A549 (cell line): ENCODE measurements around the gene LMAN1. TPM values are rescaled to one million over a fixed set of nuclear protein-coding genes. Genes with fewer than 3 reads are reported as not detected.

Source experiments
- ATAC-seq, 2 experiments: fragments of 200-7000 bp in 1 of 2; fragments of >200 bp in 1 of 2; cut with Nextera tagmentation in 1 of 2; cut with Tn5 transposase in 1 of 2; 3 replicates each; pipeline versions ENCODE4 v1.8.0 to v1.9.1; 2018 to 2020; ENCODE audit warnings: mild to moderate bottlenecking in 1 of 2, moderate library complexity in 1 of 2
- CTCF ChIA-PET: fragments of 300-600 bp; sonication (Branson Sonifier 250); formaldehyde crosslinking; extraction: SDS; loops from one replicate; lab custom pipeline; 2021; ENCODE audit warnings: antibody characterized with exemption, inconsistent platforms; lab: Yijun Ruan, JAX
- POLR2A ChIA-PET: fragments of 350-600 bp; formaldehyde crosslinking; extraction: SDS; loops from one replicate; lab custom pipeline; 2021; ENCODE audit warnings: antibody characterized with exemption, inconsistent platforms; lab: Yijun Ruan, JAX
- DNase-seq, 2 experiments: peaks; one replicate each; pipeline versions ENCODE4 v3.0.0 to v3.0.0-alpha.2; 2011 to 2016; ENCODE audit warnings: low read depth in 1 of 2, low spot score in 1 of 2
- FAIRE-seq: peaks from 2 replicates; lab custom pipeline; 2011; peaks lifted over from hg19 to GRCh38; lab: Jason Lieb, UNC
- H3K27ac ChIP-seq, 2 experiments: fragments of >200 bp; sonication (Bioruptor Twin); formaldehyde crosslinking; 3 replicates each; pipeline ENCODE4 v1.5.1; 2016 to 2017
- H3K4me1 ChIP-seq: fragments of >200 bp; sonication (Bioruptor Twin); formaldehyde crosslinking; 3 replicates; pipeline ENCODE4 v1.6.1; 2016
- H3K4me2 ChIP-seq: fragments of >200 bp; sonication (Bioruptor Twin); formaldehyde crosslinking; 3 replicates; pipeline ENCODE4 v1.6.1; 2016
- H3K4me3 ChIP-seq: fragments of >200 bp; sonication (Bioruptor Twin); formaldehyde crosslinking; 3 replicates; pipeline ENCODE4 v1.5.1; 2016
- H3K9me3 ChIP-seq: fragments of >200 bp; sonication (Bioruptor Twin); formaldehyde crosslinking; 3 replicates; pipeline ENCODE4 v1.6.1; 2016
- BHLHE40 ChIP-seq: IDR thresholded peaks from 2 replicates; pipeline ENCODE4 v1.6.1; 2012; ENCODE audit warnings: low read depth, low read length, inconsistent platforms
- CBX2 ChIP-seq: fragments of 200-600 bp; sonication (generic); IDR thresholded peaks from 2 replicates; pipeline ENCODE4 v1.6.1; 2016; ENCODE audit warnings: low read depth, mild to moderate bottlenecking, borderline replicate concordance
- CEBPB ChIP-seq, 2 experiments: fragments of >200 bp in 1 of 2; sonication (Bioruptor Twin) in 1 of 2; formaldehyde crosslinking in 1 of 2; IDR thresholded peaks; 2 replicates each; pipeline ENCODE4 v1.6.1; 2012 to 2016
- CHD4 ChIP-seq: fragments of 200-600 bp; sonication (generic); IDR thresholded peaks from 2 replicates; pipeline ENCODE4 v1.6.1; 2016; ENCODE audit warnings: antibody characterized with exemption, mild to moderate bottlenecking, borderline replicate concordance
- EHF ChIP-seq: fragments of 250-450 bp; sonication (Bioruptor Pico); IDR thresholded peaks from 2 replicates; pipeline ENCODE4 v1.5.0; 2020; ENCODE audit warnings: mild to moderate bottlenecking
- EHMT2 ChIP-seq: fragments of 200-600 bp; sonication (generic); IDR thresholded peaks from 2 replicates; pipeline ENCODE4 v1.6.1; 2016; ENCODE audit warnings: antibody characterized with exemption, low read depth, mild to moderate bottlenecking, moderate library complexity
- ESRRA ChIP-seq: fragments of 150-350 bp; IDR thresholded peaks from 2 replicates; pipeline ENCODE4 v1.6.1; 2014; ENCODE audit warnings: mild to moderate bottlenecking, low read length, borderline replicate concordance
- FOSB ChIP-seq: fragments of 250-450 bp; sonication (Bioruptor Pico); IDR thresholded peaks from 2 replicates; pipeline ENCODE4 v1.5.0; 2020; ENCODE audit warnings: mild to moderate bottlenecking, moderate library complexity
- GATA3 ChIP-seq: IDR thresholded peaks from 2 replicates; pipeline ENCODE4 v1.6.1; 2012; ENCODE audit warnings: borderline replicate concordance
- HDAC2 ChIP-seq: fragments of 200-600 bp; sonication (generic); IDR thresholded peaks from 2 replicates; pipeline ENCODE4 v1.6.1; 2016
- HOXA7 ChIP-seq: fragments of 250-450 bp; sonication (Bioruptor Pico); IDR thresholded peaks from 2 replicates; pipeline ENCODE4 v1.5.0; 2020; ENCODE audit warnings: mild to moderate bottlenecking, moderate library complexity
- HOXB13 ChIP-seq: fragments of 250-450 bp; sonication (Bioruptor Pico); IDR thresholded peaks from 2 replicates; pipeline ENCODE4 v1.5.0; 2020; ENCODE audit warnings: low read depth, mild to moderate bottlenecking, moderate library complexity
- JUNB ChIP-seq: fragments of >200 bp; sonication (Bioruptor Twin); formaldehyde crosslinking; IDR thresholded peaks from 2 replicates; pipeline ENCODE4 v1.6.1; 2016
- KDM1A ChIP-seq: fragments of 200-600 bp; sonication (generic); IDR thresholded peaks from 2 replicates; pipeline ENCODE4 v1.6.1; 2016; ENCODE audit warnings: low read depth, mild to moderate bottlenecking
- KDM5A ChIP-seq: fragments of 200-600 bp; sonication (generic); IDR thresholded peaks from 2 replicates; pipeline ENCODE4 v1.6.1; 2016; ENCODE audit warnings: antibody characterized with exemption, mild to moderate bottlenecking
- MAFK ChIP-seq: fragments of 450-650 bp; IDR thresholded peaks from 2 replicates; pipeline ENCODE4 v1.6.1; 2014; ENCODE audit not compliant: partially characterized antibody
- MAZ ChIP-seq: fragments of 150-350 bp; IDR thresholded peaks from 2 replicates; pipeline ENCODE4 v1.6.1; 2014; ENCODE audit warnings: antibody characterized with exemption, low read depth, low read length, borderline replicate concordance
- MYC ChIP-seq: IDR thresholded peaks from 2 replicates; pipeline ENCODE4 v1.6.1; 2012; ENCODE audit warnings: mild to moderate bottlenecking, inconsistent platforms, low read length, improper control_type of control experiment, borderline replicate concordance
- NR3C1 ChIP-seq: fragments of >200 bp; sonication (Bioruptor Twin); formaldehyde crosslinking; IDR thresholded peaks from 3 replicates; pipeline ENCODE4 v1.6.1; 2017
- PHF8 ChIP-seq: fragments of 200-600 bp; sonication (generic); IDR thresholded peaks from 2 replicates; pipeline ENCODE4 v1.6.1; 2016; ENCODE audit warnings: low read depth, mild to moderate bottlenecking, antibody characterized with exemption, moderate library complexity, borderline replicate concordance
- POLR2A ChIP-seq: IDR thresholded peaks from 2 replicates; pipeline ENCODE4 v1.6.1; 2012; ENCODE audit warnings: mild to moderate bottlenecking, low read length
- RAD21 ChIP-seq, 2 experiments: fragments of >200 bp in 1 of 2; sonication (Bioruptor Twin) in 1 of 2; formaldehyde crosslinking in 1 of 2; IDR thresholded peaks in 1 of 2; conservative IDR thresholded peaks in 1 of 2; 2 replicates in 1 of 2; 3 replicates in 1 of 2; pipeline ENCODE4 v1.6.1; 2012 to 2018; ENCODE audit warnings: inconsistent platforms in 1 of 2
- RARB ChIP-seq: fragments of 250-450 bp; sonication (Bioruptor Pico); IDR thresholded peaks from 2 replicates; pipeline ENCODE4 v1.8.0; 2021; ENCODE audit warnings: mild to moderate bottlenecking, moderate library complexity
- RCOR1 ChIP-seq: fragments of 150-350 bp; IDR thresholded peaks from 2 replicates; pipeline ENCODE4 v1.6.1; 2014; ENCODE audit warnings: antibody characterized with exemption, low read length, low read depth
- RFX5 ChIP-seq: fragments of 450-650 bp; IDR thresholded peaks from 2 replicates; pipeline ENCODE4 v1.7.1; 2014; ENCODE audit warnings: antibody characterized with exemption, mild to moderate bottlenecking, moderate library complexity
- ZFP36 ChIP-seq: fragments of 450-650 bp; IDR thresholded peaks from 2 replicates; pipeline ENCODE4 v1.6.1; 2014; ENCODE audit warnings: borderline replicate concordance; ENCODE audit not compliant: partially characterized antibody
- whole genome bisulfite sequencing: methylation state at CpG from one replicate; pipeline ENCODE4 v1.1.6; 2017; ENCODE audit errors: missing lambda C conversion rate; 5-methylcytosine and 5-hydroxymethylcytosine counted together
- polyA minus RNA-seq: library from RNA; depleted of rRNA, polyadenylated mRNA; stranded (reverse); fragments of >200 nt; gene quantifications from 2 replicates; pipeline ENCODE4 v1.2.3, GENCODE V29; 2011; rRNA and poly(A)+ RNA removed
- polyA plus RNA-seq, 4 experiments: library from polyadenylated mRNA; depleted of rRNA in 3 of 4; stranded (reverse); fragments of >200 nt; fragmentation: RNase III in 1 of 4; extraction: RNeasy Plus Mini Kit Qiagen cat#74134 plus additional on column Dnase treatment in 1 of 4; gene quantifications; 2 replicates in 3 of 4; 3 replicates in 1 of 4; pipeline ENCODE4 v1.2.3, GENCODE V29; 2011 to 2017
- TF ChIP-seq, protein P1 (sequence below): IDR thresholded peaks from 2 replicates; pipeline ENCODE4 v1.6.1; 2012; ENCODE audit warnings: low read depth, borderline replicate concordance
- TF ChIP-seq, protein P2 (sequence below): IDR thresholded peaks from 2 replicates; pipeline ENCODE4 v1.6.1; 2012
- TF ChIP-seq, protein P3 (sequence below): fragments of 250-450 bp; sonication (Bioruptor Pico); IDR thresholded peaks from 2 replicates; pipeline ENCODE4 v1.5.0; 2021; ENCODE audit warnings: mild to moderate bottlenecking, moderate library complexity, borderline replicate concordance
- TF ChIP-seq, protein P4 (sequence below): fragments of 200-600 bp; sonication (generic); IDR thresholded peaks from 2 replicates; pipeline ENCODE4 v1.6.1; 2016; ENCODE audit warnings: antibody characterized with exemption, mild to moderate bottlenecking, moderate library complexity
- TF ChIP-seq, protein P5 (sequence below): fragments of >200 bp; sonication (Bioruptor Twin); formaldehyde crosslinking; IDR thresholded peaks from 2 replicates; pipeline ENCODE4 v1.6.1; 2016

Gene LMAN1, protein sequence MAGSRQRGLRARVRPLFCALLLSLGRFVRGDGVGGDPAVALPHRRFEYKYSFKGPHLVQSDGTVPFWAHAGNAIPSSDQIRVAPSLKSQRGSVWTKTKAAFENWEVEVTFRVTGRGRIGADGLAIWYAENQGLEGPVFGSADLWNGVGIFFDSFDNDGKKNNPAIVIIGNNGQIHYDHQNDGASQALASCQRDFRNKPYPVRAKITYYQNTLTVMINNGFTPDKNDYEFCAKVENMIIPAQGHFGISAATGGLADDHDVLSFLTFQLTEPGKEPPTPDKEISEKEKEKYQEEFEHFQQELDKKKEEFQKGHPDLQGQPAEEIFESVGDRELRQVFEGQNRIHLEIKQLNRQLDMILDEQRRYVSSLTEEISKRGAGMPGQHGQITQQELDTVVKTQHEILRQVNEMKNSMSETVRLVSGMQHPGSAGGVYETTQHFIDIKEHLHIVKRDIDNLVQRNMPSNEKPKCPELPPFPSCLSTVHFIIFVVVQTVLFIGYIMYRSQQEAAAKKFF
- polyA plus RNA-seq (2011; rRNA removed) (73.4 and 94.0 TPM in 2 replicates), polyA plus RNA-seq (2017; fragmentation: RNase III; extraction: RNeasy Plus Mini Kit Qiagen cat#74134 plus additional on column Dnase treatment) (53.7 to 56.2 TPM (median 56.0 TPM) in 3 replicates), polyA minus RNA-seq (29.9 and 35.1 TPM in 2 replicates)
- polyA plus RNA-seq (2012; cell fraction: cytosol; rRNA removed) = 15.6 and 17.5 TPM in 2 replicates
- 18.3 and 24.8 TPM in 2 replicates for polyA plus RNA-seq (2012; cell fraction: nucleus; rRNA removed)

DNA sequence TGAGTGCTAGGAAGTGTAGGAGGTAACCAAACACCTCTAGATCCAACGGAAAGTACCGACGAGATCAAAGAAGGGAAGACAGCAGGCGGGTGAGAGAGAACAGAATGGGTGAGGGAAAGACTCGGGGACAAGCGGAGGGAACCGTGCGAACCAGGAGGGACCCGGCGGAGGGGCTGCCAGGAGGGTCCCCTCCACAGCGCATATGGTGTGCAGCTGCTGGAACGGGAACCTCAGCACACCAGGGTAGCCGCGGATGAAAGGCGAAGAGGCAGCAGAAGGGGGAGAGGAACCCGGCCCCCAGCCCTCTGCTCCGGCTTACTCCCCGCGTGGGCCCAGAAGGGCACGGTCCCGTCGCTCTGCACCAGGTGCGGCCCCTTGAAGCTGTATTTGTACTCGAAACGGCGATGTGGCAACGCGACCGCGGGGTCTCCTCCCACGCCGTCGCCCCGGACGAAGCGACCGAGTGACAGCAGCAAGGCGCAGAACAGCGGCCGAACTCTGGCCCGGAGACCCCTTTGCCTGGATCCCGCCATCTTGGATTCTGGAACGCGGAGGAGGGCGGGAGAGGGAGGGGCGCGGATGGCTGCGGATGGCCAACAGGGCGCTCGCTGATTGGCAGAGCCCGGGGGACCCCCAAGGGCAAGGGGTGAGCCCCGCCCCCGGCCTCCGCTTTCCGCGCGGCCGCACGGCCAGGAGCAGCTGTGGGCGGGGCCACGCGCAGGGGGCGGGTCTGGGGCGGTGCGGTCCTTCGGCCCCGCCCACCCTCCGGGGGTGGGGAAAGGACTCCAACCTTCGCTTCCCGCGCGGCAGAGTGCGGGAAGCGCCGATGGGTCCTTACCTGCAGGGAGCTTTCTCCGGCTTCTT is at the start of gene LMAN1:
LMAN1 (minus strand) TSS at position 554 of the 864 bp plus-strand sequence; CDS start at position 533, 21 bp downstream.
- ATAC-seq = peak; percentile 97 to 99
- WGBS = 1% methylated on average over 16 of the region's 76 CpGs
- peak within 1 kb of the TSS; percentile 89 to 97 for H3K27ac ChIP-seq
- peak; percentile 81 to 86 for DNase-seq
- peak within 1 kb of the TSS; percentile 90 for H3K4me2 ChIP-seq
- CTCF ChIA-PET = interaction anchor here (1.3 to 1.8 kb wide), 3 partner anchors 43 to 590 kb away, joined by 3 to 8 read pairs (median 5); no protein-coding TSS in a partner anchor
- peak within 1 kb of the TSS; percentile 90 for H3K4me3 ChIP-seq
- H3K9me3 ChIP-seq = no peaks in the 10 kb centered on the region
- POLR2A ChIA-PET = no interaction called here
- FAIRE-seq = no peak
- H3K4me1 ChIP-seq = peaks cover 17% of the 10 kb centered on the region; the same call in 2 of the 3 replicates
- TF ChIP-seq HOXB13 (CRISPR knock-in tag) (no peak), RARB (CRISPR knock-in tag) (no peak), BHLHE40 (no peak), ZFP36 (no peak), EHMT2 (no peak), FOSB (CRISPR knock-in tag) (no peak), HOXA7 (CRISPR knock-in tag) (no peak), CEBPB (IDR thresholded peaks at IDR 0.05) (no peak), RFX5 (no peak), NR3C1 (no peak), HDAC2 (no peak), GATA3 (no peak), KDM1A (no peak), PHF8 (peak; percentile 45; the same call in 1 of the 2 replicates), EHF (CRISPR knock-in tag) (no peak), MAFK (no peak), RCOR1 (no peak), CBX2 (no peak), MAZ (no peak), KDM5A (peak; percentile 68; the same call in 1 of the 2 replicates), CHD4 (no peak), POLR2A (peak; percentile 78), RAD21 (conservative IDR thresholded peaks at IDR 0.05 in 1 of 2, IDR thresholded peaks at IDR 0.05 in 1 of 2) (no peak), JUNB (no peak), ESRRA (no peak), MYC (no peak)
- TF ChIP-seq, protein P1, sequence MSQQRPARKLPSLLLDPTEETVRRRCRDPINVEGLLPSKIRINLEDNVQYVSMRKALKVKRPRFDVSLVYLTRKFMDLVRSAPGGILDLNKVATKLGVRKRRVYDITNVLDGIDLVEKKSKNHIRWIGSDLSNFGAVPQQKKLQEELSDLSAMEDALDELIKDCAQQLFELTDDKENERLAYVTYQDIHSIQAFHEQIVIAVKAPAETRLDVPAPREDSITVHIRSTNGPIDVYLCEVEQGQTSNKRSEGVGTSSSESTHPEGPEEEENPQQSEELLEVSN = peak; percentile 48; the same call in 1 of the 2 replicates
- TF ChIP-seq, protein P2, sequence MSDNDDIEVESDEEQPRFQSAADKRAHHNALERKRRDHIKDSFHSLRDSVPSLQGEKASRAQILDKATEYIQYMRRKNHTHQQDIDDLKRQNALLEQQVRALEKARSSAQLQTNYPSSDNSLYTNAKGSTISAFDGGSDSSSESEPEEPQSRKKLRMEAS = peak; percentile 47; the same call in 1 of the 2 replicates
- TF ChIP-seq, protein P3, sequence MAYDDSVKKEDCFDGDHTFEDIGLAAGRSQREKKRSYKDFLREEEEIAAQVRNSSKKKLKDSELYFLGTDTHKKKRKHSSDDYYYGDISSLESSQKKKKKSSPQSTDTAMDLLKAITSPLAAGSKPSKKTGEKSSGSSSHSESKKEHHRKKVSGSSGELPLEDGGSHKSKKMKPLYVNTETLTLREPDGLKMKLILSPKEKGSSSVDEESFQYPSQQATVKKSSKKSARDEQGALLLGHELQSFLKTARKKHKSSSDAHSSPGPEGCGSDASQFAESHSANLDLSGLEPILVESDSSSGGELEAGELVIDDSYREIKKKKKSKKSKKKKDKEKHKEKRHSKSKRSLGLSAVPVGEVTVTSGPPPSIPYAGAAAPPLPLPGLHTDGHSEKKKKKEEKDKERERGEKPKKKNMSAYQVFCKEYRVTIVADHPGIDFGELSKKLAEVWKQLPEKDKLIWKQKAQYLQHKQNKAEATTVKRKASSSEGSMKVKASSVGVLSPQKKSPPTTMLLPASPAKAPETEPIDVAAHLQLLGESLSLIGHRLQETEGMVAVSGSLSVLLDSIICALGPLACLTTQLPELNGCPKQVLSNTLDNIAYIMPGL (CRISPR knock-in tag) = no peak
- TF ChIP-seq, protein P4, sequence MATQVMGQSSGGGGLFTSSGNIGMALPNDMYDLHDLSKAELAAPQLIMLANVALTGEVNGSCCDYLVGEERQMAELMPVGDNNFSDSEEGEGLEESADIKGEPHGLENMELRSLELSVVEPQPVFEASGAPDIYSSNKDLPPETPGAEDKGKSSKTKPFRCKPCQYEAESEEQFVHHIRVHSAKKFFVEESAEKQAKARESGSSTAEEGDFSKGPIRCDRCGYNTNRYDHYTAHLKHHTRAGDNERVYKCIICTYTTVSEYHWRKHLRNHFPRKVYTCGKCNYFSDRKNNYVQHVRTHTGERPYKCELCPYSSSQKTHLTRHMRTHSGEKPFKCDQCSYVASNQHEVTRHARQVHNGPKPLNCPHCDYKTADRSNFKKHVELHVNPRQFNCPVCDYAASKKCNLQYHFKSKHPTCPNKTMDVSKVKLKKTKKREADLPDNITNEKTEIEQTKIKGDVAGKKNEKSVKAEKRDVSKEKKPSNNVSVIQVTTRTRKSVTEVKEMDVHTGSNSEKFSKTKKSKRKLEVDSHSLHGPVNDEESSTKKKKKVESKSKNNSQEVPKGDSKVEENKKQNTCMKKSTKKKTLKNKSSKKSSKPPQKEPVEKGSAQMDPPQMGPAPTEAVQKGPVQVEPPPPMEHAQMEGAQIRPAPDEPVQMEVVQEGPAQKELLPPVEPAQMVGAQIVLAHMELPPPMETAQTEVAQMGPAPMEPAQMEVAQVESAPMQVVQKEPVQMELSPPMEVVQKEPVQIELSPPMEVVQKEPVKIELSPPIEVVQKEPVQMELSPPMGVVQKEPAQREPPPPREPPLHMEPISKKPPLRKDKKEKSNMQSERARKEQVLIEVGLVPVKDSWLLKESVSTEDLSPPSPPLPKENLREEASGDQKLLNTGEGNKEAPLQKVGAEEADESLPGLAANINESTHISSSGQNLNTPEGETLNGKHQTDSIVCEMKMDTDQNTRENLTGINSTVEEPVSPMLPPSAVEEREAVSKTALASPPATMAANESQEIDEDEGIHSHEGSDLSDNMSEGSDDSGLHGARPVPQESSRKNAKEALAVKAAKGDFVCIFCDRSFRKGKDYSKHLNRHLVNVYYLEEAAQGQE = no peak
- TF ChIP-seq, protein P5, sequence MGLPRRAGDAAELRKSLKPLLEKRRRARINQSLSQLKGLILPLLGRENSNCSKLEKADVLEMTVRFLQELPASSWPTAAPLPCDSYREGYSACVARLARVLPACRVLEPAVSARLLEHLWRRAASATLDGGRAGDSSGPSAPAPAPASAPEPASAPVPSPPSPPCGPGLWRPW = no peak
